ENCODE measurements around the gene GSTT2.
"Not testable (repeated sequence)": the region's sequence is repeated elsewhere in the genome, so short reads cannot be mapped to it uniquely, and the experiment has no call there.

DNA sequence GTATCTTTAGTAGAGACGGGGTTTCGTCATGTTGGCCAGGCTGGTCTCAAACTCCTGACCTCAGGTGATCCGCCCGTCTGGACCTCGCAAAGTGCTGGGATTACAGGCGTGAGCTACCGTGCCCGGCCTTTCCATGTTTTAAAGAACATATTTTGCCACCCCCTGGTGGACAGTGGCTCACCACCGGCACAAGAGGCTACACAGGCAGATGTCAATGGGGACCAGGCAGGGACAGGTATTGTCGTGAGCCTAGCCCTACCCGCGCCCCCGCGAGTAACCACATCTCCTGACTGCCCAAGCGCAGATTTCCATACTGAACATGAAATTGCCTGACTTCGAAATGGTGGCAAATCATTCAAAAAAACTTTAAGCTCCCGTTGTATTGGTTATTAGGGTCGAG lies 13.8 kb upstream of the GSTT2 start:
- TF ChIP-seq CREB1 (IDR thresholded peaks at IDR 0.05; ENCODE audit: low read depth); EP300 (IDR thresholded peaks at IDR 0.05; ENCODE audit: borderline replicate concordance in 1 of 2, control insufficient read depth in 1 of 2, low read depth in 2 of 2, low read length in 2 of 2); NR2C2 (IDR thresholded peaks at IDR 0.05; ENCODE audit: borderline replicate concordance, control insufficient read depth, insufficient read length, low read depth); HDGF (IDR thresholded peaks at IDR 0.05); FOXM1 (IDR thresholded peaks at IDR 0.05; ENCODE audit: low read depth, low read length); POLR2A (IDR thresholded peaks at IDR 0.05; ENCODE audit: low read depth, low read length); HDAC2 (IDR thresholded peaks at IDR 0.05); MYC (IDR thresholded peaks at IDR 0.05; ENCODE audit: insufficient read depth, insufficient read length, insufficient replicate concordance, low read length, severe bottlenecking): not testable (repeated sequence)
- TF ChIP-seq, protein P1, sequence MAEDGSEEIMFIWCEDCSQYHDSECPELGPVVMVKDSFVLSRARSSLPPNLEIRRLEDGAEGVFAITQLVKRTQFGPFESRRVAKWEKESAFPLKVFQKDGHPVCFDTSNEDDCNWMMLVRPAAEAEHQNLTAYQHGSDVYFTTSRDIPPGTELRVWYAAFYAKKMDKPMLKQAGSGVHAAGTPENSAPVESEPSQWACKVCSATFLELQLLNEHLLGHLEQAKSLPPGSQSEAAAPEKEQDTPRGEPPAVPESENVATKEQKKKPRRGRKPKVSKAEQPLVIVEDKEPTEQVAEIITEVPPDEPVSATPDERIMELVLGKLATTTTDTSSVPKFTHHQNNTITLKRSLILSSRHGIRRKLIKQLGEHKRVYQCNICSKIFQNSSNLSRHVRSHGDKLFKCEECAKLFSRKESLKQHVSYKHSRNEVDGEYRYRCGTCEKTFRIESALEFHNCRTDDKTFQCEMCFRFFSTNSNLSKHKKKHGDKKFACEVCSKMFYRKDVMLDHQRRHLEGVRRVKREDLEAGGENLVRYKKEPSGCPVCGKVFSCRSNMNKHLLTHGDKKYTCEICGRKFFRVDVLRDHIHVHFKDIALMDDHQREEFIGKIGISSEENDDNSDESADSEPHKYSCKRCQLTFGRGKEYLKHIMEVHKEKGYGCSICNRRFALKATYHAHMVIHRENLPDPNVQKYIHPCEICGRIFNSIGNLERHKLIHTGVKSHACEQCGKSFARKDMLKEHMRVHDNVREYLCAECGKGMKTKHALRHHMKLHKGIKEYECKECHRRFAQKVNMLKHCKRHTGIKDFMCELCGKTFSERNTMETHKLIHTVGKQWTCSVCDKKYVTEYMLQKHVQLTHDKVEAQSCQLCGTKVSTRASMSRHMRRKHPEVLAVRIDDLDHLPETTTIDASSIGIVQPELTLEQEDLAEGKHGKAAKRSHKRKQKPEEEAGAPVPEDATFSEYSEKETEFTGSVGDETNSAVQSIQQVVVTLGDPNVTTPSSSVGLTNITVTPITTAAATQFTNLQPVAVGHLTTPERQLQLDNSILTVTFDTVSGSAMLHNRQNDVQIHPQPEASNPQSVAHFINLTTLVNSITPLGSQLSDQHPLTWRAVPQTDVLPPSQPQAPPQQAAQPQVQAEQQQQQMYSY (CRISPR knock-in tag; IDR thresholded peaks at IDR 0.05) = not testable (repeated sequence)
